ENCODE results near the gene NTRK2.
"Not testable (repeated sequence)": the region's sequence is repeated elsewhere in the genome, so short reads cannot be mapped to it uniquely, and the experiment has no call there.

The NTRK2 gene

GRCh38 chr9:85040821-85041465, 371.4 kb downstream of the NTRK2 start:
- no peak for DNase-seq

- no peak for DNase-seq
These were observed 372.1 kb downstream of the NTRK2 start for GRCh38 chr9:85041466-85042137.

GRCh38 chr9:85042981-85043647, 373.6 kb downstream of the NTRK2 start:
- no peak for DNase-seq

GRCh38 chr9:85045271-85045670, 375.7 kb downstream of the NTRK2 start:
- DNase-seq, result no peak

GRCh38 chr9:85046475-85046874, 376.9 kb downstream of the NTRK2 start:
- DNase-seq, result no peak

GRCh38 chr9:85053206-85053786, 383.8 kb downstream of the NTRK2 start:
- no peak for DNase-seq

GRCh38 chr9:85054017-85054416, 384.5 kb downstream of the NTRK2 start:
- no peak for DNase-seq

- DNase-seq, result no peak
These were observed 386.1 kb downstream of the NTRK2 start for GRCh38 chr9:85055506-85056202.

- no peak for DNase-seq
These were observed 386.7 kb downstream of the NTRK2 start for GRCh38 chr9:85056203-85056572.

GRCh38 chr9:85061969-85062368, 392.4 kb downstream of the NTRK2 start:
- no peak for DNase-seq

GRCh38 chr9:85062385-85063022, 393.0 kb downstream of the NTRK2 start:
- no peak for DNase-seq

GRCh38 chr9:85064811-85065371, 395.4 kb downstream of the NTRK2 start:
- DNase-seq, result no peak

GRCh38 chr9:85067792-85068191, 398.3 kb downstream of the NTRK2 start:
- no peak for DNase-seq

- DNase-seq, result not testable (repeated sequence)
These were observed 399.9 kb downstream of the NTRK2 start for GRCh38 chr9:85069421-85069820.
